GM12878 (cell line): Measurements from ENCODE around the gene FADS1. TPM values are rescaled to one million over a fixed set of nuclear protein-coding genes. Genes with fewer than 3 reads are reported as not detected.

ENCODE experiments used
- BACH1 ChIP-seq: fragments of 450-650 bp; IDR thresholded peaks from 2 replicates; pipeline ENCODE4 v1.6.1; 2017; ENCODE audit warnings: mild to moderate bottlenecking, borderline replicate concordance
- BCL11A ChIP-seq: IDR thresholded peaks from 2 replicates; pipeline ENCODE4 v1.6.1; 2011; ENCODE audit warnings: low read depth, low read length
- BCL3 ChIP-seq: IDR thresholded peaks from 2 replicates; pipeline ENCODE4 v1.6.1; 2011; ENCODE audit warnings: borderline replicate concordance, low read depth, mild to moderate bottlenecking, moderate library complexity, low read length; ENCODE audit not compliant: insufficient read depth, poor library complexity, severe bottlenecking
- CHD2 ChIP-seq: IDR thresholded peaks from 2 replicates; pipeline ENCODE4 v1.6.1; 2011; ENCODE audit warnings: low read depth, low read length, improper control_type of control experiment, borderline replicate concordance
- CREM ChIP-seq: IDR thresholded peaks from 2 replicates; pipeline ENCODE4 v1.6.1; 2014; ENCODE audit warnings: antibody characterized with exemption, low read depth
- CUX1 ChIP-seq: IDR thresholded peaks from 2 replicates; pipeline ENCODE4 v1.6.1; 2012; ENCODE audit warnings: improper control_type of control experiment, low read depth, low read length; ENCODE audit not compliant: insufficient replicate concordance
- DPF2 ChIP-seq: fragments of 450-650 bp; IDR thresholded peaks from 2 replicates; pipeline ENCODE4 v1.6.1; 2017; ENCODE audit warnings: mild to moderate bottlenecking
- JUNB ChIP-seq: IDR thresholded peaks from 2 replicates; pipeline ENCODE4 v1.6.1; 2016; ENCODE audit warnings: antibody characterized with exemption, mild to moderate bottlenecking
- MAX ChIP-seq: IDR thresholded peaks from 2 replicates; pipeline ENCODE4 v1.6.1; 2012; ENCODE audit warnings: low read depth, low read length, improper control_type of control experiment
- MTA3 ChIP-seq: IDR thresholded peaks from 2 replicates; pipeline ENCODE4 v1.6.1; 2012; ENCODE audit warnings: low read length, inconsistent platforms, borderline replicate concordance
- NR2C1 ChIP-seq: fragments of 450-650 bp; IDR thresholded peaks from 2 replicates; pipeline ENCODE4 v1.6.1; 2017; ENCODE audit warnings: antibody characterized with exemption, mild to moderate bottlenecking, moderate library complexity
- PML ChIP-seq: IDR thresholded peaks from 2 replicates; pipeline ENCODE4 v1.6.1; 2012; ENCODE audit warnings: low read length, inconsistent platforms
- POU2F2 ChIP-seq: IDR thresholded peaks from 3 replicates; pipeline ENCODE4 v1.6.1; 2011; ENCODE audit warnings: low read depth, mild to moderate bottlenecking, low read length, borderline replicate concordance
- RB1 ChIP-seq: fragments of 450-650 bp; formaldehyde crosslinking; IDR thresholded peaks from 2 replicates; pipeline ENCODE4 v1.6.1; 2017; ENCODE audit warnings: mild to moderate bottlenecking, borderline replicate concordance
- RBBP5 ChIP-seq: fragments of 200-600 bp; sonication (generic); conservative IDR thresholded peaks from 2 replicates; pipeline ENCODE4 v1.6.1; 2016
- SKIL ChIP-seq: fragments of 450-650 bp; IDR thresholded peaks from 2 replicates; pipeline ENCODE4 v1.6.1; 2017; ENCODE audit warnings: mild to moderate bottlenecking, low read depth, inconsistent platforms; ENCODE audit not compliant: poor library complexity, severe bottlenecking
- SMAD5 ChIP-seq: IDR thresholded peaks from 2 replicates; pipeline ENCODE4 v1.6.1; 2016; ENCODE audit warnings: antibody characterized with exemption, low read depth
- SMC3 ChIP-seq: IDR thresholded peaks from 2 replicates; pipeline ENCODE4 v1.6.1; 2011; ENCODE audit warnings: low read length, improper control_type of control experiment, borderline replicate concordance
- TARDBP ChIP-seq: IDR thresholded peaks from 2 replicates; pipeline ENCODE4 v1.6.1; 2016; ENCODE audit warnings: borderline replicate concordance
- TBL1XR1 ChIP-seq: IDR thresholded peaks from 2 replicates; pipeline ENCODE4 v1.6.1; 2012; ENCODE audit warnings: low read depth, low read length, improper control_type of control experiment
- USF2 ChIP-seq: IDR thresholded peaks from 2 replicates; pipeline ENCODE4 v1.6.1; 2011; ENCODE audit warnings: low read depth, low read length, improper control_type of control experiment, borderline replicate concordance
- polyA plus RNA-seq, 11 experiments: library from polyadenylated mRNA; depleted of rRNA in 4 of 11; unstranded in 6 of 11; stranded (reverse) in 5 of 11; fragments of >200 nt; fragmentation: Nextera tagmentation in 4 of 11; fragmentation: Illumina TruSeq in 1 of 11; extraction: Ambion mirVana in 4 of 11; extraction: Trizol in 1 of 11; gene quantifications; 1 replicate in 1 of 11; 2 replicates in 10 of 11; pipeline versions ENCODE4 v1.2.1 to v1.2.3, GENCODE V29; 2011 to 2016; ENCODE audit warnings: inconsistent platforms in 2 of 11, missing spikeins in 2 of 11, low read depth in 1 of 11
- total RNA-seq, 4 experiments: library from RNA; depleted of rRNA in 3 of 4; stranded (reverse); fragments of >200 nt in 3 of 4; fragmentation: Illumina TruSeq in 1 of 4; extraction: Trizol in 1 of 4; gene quantifications; 2 replicates each; pipeline versions ENCODE4 v1.2.1 to v1.2.3, GENCODE V29; 2013 to 2021

FADS1 gene
- total and polyA plus RNA-seq, 10 of the 15 experiments (the other 5 are each of a cell fraction or from before 2014, with no cell fraction given) = 8.8 to 73.9 (median 39.0) TPM

GRCh38 chr11:61827571-61828378 is 11.0 kb upstream of the FADS1 start, which contains the start of gene FADS2 (continued):
- TF ChIP-seq CUX1 (no peak), CREM (peak; percentile 39; the same call in 1 of the 2 replicates), BACH1 (peak; percentile 92), MAX (peak; percentile 43), BCL11A (no peak), JUNB (no peak), POU2F2 (peak; percentile 54; the same call in 1 of the 3 replicates), USF2 (no peak), NR2C1 (0 out of 2 replicates have a peak, but pooled peaks have one; percentile 17), CHD2 (no peak), DPF2 (peak; percentile 78), BCL3 (no peak), RBBP5 (no peak), TARDBP (peak; percentile 23; the same call in 1 of the 2 replicates), TBL1XR1 (no peak; the same call in 1 of the 2 replicates), SKIL (no peak), SMC3 (peak; percentile 10; the same call in 1 of the 2 replicates), RB1 (peak; percentile 36; the same call in 1 of the 2 replicates), PML (peak; percentile 56; the same call in 1 of the 2 replicates), SMAD5 (peak; percentile 8; the same call in 1 of the 2 replicates), MTA3 (no peak)
